ENCODE results near the gene BIVM.

Gene BIVM

DNA sequence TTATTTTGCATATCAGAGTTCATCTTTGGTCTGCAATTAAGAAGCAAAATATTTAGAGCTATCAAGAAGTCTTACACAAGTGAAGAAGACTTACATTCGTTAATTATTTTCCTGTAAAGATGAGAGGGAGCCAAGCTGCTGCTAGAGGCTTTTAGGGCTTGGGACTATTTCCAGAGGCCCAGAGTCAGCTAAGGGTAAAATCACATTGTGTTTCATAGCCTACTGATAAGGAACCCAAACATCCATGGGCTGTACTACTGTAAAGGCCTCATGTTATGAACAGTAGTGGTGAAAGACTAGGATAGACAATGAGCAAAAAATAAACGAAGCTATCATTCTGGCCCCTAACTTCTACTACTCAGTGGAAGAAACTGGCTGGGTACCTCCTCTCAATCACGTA, 14.4 kb upstream of the BIVM start:
- no peak for DNase-seq (ENCODE audit: low read depth, low spot score)

DNA sequence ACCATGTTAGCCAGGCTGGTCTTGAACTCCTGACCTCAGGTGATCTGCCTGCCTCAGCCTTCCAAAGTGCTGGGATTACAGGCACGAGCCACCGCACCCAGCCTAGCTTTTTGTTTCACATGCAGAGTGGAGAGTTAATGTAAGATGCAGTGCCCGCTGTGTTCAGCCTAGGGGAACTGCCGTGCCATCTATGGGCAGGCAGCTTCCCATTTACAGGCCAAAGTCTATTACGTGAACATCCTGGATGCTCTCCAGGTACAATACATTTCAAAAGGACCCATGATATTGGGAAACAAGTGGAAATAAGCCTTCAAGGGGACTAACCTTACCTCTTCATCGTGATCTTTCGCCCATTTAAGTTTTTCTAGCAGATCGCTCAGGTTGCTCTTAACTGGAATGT, 10.2 kb upstream of the BIVM start:
- no peak for DNase-seq (ENCODE audit: low read depth, low spot score)

DNA sequence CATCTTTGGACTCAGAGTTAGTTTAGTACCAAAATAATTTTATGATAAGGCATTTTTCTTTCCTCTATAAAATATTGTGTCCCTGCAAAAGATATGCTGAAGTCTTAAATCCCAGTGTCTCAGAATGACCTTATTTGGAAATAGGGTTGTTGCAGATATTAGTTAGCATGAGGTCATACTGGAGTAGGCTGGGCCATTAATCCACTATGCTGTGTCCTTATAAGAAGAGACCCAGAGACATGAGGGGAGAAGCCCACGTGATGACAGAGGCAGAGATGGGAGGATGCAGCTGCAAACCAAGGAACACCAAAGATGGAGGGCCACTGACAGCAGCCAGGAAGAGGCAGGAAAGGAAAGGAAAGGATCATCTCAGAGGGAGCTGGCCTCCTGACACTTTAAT, 6.5 kb upstream of the BIVM start:
- no peak for DNase-seq (ENCODE audit: low read depth, low spot score)

DNA sequence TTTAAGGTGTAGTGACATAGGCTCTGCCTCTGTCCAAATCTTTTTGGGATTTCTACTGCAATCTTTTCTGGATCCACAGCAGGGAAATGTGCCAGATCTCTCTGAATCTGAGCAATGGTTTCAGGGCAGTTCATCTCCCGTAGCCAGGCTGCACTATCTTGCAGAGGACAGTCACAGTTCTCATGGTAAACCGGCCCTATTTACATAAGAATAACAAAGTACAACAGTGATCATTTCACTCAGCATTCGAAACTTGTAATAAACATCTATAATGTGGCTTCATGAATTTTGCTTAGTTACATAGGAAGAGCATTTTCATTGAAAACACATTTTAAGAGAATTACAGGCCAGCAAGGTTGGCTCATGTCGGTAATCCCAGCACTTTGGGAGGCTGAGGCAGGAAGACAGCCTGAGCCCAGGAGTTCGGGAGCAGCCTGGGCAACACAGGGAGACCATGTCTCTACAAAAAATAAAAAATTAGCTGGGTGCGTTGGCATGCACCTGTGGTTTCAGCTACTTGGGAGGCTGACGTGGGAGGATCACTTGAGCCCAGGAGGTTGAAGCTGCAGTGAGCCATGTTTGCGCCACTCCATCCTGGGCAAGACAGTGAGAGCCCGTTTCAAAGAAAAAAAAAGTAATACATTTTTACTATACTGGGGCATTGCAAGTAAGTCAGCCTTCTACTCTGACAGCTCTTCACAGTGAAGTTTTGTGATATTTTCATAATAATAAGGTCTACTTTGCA, 5.1 kb upstream of the BIVM start:
- no peak for DNase-seq (ENCODE audit: low read depth, low spot score)

DNA sequence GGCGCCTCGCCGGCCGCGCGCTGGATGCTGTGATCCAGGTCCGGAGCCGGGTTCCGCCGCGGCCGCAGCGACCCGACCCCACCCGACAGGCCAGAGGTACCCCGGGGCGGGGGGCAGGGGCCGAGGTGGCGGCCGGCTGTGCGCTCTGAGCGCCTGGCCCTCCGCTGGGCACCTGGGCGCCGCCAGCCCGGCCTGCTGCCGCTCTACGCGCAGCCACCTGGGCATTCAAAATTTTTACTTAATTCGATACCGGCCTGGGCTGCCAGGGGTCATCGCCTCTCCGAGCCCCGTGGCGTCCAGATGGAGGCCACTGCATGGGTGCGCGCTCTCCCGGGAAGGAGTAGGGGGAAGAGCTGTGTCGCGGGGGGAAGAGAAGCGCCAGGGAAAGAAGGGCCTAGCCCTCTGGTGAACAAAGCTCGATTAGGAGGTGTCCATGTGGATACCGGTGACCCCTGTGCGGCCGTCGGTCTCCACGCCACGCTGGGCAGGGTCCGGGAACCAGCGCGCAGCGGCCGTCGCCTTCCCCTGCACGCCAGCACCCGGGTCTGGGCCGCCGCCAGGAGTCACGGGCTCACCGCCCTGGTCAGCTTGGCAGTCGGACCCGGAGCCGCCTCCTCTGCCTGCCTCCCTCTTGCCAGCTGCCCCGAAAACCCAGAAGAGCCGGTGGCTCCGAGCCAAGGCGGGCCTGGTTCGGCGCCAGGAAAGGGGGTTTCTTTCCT, 666 bp downstream of the BIVM start:
- no peak for DNase-seq (ENCODE audit: low read depth, low spot score)

DNA sequence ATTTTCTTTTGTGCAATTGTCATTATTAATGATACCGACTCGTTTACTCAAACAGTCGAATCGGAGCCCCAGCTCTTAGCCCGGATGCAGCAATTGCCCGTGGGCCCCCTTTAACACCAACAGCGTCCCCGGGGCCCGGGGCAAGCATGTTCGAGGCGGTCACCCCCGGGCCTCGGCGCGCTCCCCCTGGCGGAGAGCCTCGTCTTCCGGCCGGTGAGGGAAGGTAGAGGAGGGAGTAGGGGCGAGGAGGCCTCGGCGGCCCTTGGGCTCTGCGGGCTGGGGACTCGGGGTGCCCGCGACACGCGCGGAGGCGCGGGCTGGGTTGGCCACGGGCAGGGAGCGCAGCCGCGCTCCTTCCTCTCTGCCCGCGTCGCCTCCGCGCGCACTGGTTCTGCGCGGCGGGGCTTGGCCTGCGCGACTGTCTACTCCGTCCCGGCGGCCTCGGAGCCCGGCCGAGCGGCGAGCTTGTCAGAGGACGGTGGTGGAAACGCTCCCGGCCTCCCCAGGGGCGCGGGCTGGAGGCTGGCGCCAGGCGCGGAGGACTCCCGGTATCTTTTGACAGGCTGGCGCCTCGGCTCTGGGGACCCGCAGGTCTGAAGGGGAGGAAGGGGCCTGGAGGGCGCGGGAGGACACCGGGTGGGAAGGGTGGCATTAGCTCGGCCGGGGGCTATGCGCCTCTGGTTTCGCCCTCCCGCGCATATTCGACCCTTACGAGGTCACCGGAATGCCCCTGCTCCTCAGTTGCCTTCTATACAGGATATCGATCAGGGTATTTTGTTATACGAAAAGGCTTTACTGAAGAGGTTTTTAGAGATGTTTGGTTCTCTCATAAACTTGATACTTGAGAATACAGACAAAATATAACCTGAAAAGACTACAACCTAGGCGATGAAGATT, 1.5 kb downstream of the BIVM start:
- no peak for DNase-seq (ENCODE audit: low read depth, low spot score)

DNA sequence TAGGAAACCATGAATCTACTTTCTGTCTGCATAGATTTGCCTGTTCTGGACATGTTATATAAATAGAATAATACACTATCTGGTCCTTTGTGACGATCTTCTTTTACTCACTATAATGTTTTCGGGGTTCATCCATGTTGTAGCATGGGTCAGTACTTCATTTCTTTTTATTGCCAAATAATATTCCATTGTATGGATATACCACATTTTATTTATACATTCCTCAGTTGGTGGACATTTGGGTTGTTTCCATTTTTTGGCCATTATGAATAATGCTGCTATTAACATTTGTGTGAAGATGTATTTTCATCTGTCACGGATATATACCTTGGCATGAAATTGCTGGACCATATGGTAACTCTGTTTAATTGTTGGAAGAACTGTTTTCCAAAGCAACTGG, 6.8 kb downstream of the BIVM start:
- DNase-seq (ENCODE audit: low read depth, low spot score): no peak

DNA sequence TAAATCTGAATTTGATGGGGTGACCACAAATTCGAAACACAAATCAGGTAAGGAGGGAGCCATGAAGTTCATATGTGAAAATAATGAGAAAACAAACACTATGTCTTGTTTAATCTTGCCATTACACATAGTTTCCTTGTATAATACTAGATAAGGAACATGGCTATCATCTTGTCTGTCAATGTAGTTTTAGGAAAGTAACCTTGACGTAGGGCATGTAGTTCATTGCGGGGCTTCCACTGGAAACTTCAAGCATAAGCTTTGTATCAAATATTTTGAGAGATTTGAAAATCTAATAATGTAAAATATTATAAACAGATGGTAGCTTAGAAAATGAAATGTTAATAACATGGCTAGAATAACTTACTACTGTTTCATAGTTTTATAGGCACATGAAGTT, 8.8 kb downstream of the BIVM start:
- DNase-seq (ENCODE audit: low read depth, low spot score): no peak

DNA sequence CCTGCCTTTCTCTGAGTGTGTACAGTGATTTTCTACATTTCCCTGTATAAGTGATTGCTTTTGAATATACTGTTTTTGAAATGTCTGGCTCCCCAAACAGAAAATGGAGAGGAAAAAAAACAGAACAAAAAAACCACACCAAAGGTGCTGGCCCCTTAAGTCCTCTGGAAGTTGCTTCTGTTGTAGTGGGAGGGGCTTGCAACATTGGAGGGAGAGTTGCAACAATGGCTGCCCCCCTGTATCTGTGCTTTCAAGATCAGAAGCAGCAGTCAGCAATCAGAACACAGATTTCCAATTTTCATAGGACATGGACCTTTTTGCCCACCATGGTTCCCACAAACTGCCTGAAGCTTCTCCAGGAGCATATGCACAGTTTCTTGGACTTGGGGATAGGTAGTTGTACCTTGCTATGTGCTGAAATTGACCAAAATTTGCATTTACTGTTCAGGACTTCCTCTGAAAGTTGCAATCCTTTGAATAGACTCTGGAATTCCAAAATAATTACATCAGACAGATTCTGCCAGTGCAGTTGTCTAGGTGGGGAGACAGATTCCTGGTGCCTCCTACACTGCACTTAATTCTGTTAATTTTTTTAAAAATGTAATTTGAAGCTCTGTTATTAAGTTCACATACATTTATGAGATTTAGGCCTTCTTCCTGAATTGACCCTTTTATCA, 13.8 kb downstream of the BIVM start:
- DNase-seq (ENCODE audit: low read depth, low spot score): no peak

DNA sequence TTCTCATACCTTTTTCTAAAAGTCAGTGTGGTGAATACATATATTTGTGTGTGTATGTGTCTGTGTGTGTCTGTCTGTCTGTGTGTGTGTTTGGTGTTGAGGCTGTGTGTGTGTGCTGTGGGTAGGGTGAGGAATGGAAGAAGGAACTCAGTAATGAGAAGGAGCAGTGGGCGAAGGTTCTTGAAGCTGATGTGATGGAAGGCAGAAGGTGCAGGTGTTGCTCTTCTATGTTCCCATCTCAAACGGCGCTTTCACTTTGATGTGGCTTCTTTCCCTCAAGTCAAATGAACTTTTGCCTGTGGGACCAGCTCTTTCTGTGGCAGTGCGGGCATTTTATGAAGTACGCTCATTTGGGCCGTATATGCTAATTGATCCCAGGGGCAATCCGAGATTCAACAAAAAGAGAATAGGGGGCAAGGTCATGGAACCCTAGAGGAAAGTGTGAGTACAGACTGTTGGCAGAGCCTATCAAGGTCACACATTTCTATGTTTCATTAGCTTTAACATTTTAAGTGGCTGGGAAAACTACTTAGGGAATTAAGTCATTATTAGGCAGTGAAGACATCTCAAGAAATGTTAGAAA, 15.2 kb downstream of the BIVM start:
- DNase-seq (ENCODE audit: low read depth, low spot score): no peak

DNA sequence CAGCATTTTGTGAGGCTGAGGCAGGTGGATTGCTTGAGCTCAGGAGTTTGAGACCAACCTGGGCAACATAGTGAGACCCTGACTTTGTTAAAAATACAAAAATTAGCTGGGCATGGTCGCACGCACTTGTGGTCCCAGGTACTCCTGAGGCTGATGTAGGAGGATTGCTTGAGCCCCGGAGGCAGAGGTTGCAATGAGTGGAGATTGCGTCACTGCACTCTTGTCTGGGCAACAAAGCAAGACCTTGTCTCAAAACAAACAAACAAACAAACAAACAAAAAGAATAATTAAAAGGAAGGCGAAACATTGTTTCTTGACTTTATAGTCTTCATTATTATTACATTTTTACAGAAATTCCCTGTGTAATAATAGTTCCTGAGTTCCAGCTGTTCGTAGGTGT, 15.9 kb downstream of the BIVM start:
- DNase-seq (ENCODE audit: low read depth, low spot score): no peak

DNA sequence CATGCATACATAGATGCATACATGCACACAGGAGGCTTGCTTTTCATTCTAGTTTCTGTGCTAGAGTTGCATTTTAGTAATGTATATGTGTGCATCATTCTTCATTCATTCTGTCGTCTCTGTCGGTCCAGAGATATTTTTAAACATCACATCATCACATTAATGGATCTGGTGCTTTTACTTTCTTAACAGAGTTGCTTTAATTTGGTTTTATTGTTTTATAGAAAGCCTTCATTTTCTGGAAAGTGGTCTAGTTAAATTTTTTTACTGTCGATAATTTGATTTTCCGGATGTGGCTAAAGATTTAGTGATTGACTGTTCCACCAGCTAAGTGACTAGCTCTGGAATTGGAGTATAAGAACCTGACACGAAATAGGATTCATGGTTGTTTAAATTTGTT, 16.9 kb downstream of the BIVM start:
- DNase-seq (ENCODE audit: low read depth, low spot score): no peak

DNA sequence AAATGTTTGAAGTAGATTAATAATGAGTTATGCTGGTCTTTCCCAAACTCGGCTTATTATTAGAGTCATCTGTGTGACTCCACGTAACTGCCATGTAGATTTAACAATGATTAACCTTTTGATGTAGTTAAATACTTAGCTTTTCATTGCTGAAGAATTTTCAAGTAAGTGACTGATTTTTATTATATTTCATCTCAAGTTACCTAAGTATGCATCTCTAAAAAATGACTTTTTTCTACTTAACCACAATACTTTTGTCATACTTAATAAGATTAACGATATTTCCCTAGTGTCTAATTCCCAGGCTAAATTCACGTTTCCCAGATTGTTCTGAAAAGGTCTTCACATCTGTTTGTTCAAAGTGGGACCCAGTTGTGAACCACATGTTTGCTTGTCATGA, 17.8 kb downstream of the BIVM start:
- DNase-seq (ENCODE audit: low read depth, low spot score): no peak

DNA sequence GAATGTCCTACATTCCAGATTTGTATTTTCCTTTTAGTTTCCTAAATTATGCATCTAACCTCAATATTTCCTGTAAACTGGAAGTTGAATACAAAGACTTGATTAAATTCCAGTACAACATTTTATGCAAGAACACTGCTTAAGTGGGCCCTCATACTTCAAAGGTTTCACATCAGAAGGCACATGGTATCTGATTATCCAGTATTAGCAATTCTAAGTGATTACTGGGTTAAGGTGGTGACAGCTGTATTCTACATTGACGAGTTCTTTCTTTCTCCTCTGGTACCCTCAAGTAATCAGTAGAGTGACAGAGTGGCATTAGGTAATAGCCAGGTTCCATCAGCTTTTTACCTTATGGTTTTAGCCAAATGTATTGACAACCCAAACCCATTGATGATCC, 18.3 kb downstream of the BIVM start:
- no peak for DNase-seq (ENCODE audit: low read depth, low spot score)

DNA sequence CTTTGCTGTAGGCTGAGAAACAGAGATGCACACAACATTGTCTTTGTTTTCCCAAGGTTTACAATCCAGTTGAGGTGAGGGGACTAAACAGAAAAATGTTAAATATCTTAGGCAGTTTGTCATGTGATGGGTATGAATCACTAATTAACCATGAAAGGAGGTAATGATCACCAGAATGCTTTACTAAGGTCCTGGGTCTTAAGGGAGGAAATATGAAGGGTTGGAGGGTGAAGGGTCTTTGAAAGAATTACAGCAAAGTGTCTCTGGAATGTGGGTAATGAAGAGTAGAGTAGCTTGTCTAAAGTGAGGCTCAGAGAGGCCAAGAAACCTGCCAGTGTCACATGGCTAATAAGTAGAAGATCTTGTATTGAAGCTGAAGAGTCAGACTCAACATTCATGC, 19.0 kb downstream of the BIVM start:
- DNase-seq (ENCODE audit: low read depth, low spot score): no peak

DNA sequence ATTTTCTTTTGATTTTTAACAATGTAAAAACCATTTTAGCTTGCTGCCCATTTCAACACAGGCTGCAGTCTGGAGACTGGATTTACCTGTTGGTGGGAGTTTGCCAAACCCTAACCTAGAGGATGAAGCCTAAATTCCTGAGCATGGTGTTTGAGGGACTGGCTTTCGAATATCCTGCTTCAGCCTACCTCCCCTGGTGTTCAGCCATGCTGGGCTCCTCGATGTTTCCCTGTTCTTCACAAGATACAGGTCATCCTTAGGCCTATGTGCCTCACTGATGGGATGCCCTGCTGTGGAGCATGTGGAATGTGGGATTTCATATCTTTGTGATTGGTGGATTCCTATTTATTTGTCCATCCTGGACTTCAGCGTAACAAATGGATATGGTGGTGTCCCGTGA, 26.5 kb downstream of the BIVM start:
- no peak for DNase-seq (ENCODE audit: low read depth, low spot score)

DNA sequence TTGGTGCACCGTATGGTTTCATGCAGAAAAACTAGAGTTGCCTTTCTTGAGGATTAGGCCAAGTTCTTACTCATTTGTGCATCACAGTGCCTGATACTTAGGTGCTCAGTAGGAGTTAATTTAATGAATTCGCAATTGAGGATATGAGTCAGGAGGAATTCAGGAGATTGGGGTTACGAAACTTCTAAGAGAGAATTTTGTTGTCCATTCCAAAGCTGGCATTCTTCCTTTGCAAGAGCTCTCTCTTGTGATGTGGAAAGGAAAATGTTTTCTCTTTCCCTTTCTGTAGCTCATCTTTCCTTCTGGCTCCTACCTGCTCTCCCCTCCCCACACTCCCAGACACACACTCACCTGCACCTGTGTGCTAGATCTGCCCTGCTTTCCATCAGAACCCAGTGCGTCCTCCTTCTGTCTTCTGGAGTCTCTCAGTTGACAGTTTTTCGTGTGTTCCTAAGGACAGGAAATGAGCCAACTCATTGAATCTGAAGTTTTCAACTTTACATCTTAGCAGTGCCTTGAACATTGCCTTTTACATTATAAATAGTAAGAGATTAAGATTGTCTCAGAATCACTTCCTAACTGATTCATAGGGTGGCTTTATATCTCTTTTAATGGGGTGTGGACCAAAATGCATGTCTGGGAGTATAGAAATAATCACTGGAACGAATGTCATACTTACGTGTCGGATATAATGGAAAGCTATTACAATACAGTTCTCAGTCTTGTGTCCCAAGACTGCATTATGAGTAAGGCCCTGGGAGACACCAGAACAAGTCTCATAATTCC, 27.2 kb downstream of the BIVM start:
- DNase-seq (ENCODE audit: low read depth, low spot score): no peak

DNA sequence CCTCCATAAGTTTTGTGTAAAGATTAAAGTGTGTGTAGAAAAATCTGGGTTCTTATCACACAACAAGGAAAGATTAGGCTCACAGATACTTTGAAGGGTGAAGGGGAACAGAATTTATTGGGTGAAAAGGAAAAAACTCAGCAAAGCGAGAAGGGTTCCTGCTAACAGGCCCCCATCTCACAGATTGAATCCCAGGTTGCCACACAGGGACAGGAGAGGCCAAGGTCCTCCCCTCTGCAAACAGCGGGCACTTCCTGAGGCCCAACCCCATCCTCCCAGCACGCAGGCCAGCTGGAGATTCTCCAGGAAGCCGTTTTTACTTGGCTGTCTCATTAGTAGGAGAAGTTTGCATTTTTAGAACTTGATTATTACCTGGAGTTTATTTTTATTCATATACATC, 31.7 kb downstream of the BIVM start:
- DNase-seq (ENCODE audit: low read depth, low spot score): no peak

DNA sequence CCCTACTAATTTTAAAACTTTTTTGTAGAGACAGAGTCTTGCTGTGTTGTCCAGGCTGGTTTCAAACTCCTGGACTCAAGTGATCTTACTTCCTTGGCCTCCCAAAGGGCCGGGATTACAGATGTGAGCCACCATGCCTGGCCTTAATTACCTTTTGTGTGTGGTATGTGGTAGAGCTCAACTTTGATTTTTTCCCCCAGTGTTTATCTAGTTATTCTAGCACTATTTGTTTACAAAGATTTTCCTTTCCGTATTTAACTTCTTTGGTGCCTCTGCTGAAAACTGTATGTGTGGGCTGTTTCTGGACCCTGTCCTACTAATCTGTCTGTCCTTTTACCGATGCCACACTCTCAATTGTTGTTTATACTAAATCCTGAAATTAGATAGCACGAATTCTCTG, 37.6 kb downstream of the BIVM start:
- DNase-seq (ENCODE audit: low read depth, low spot score): no peak

DNA sequence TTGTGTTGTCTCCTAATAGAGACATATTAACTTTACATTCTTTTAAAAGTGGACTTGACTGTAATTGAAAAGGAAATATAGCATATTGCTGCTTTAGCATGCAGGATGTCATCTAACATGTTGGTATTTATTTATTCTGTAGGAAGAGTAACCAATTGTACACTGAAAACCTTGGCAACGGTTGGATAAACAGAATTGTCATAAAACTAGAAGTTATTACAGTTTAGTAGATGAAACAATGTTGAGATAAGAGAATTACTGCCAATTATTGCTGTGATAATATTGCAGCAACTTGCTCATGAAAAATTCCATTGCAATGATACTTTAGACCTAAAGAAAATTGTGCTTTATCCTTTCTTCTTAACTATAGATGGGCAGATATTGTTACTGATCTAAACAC, 39.4 kb downstream of the BIVM start:
- no peak for DNase-seq (ENCODE audit: low read depth, low spot score)

DNA sequence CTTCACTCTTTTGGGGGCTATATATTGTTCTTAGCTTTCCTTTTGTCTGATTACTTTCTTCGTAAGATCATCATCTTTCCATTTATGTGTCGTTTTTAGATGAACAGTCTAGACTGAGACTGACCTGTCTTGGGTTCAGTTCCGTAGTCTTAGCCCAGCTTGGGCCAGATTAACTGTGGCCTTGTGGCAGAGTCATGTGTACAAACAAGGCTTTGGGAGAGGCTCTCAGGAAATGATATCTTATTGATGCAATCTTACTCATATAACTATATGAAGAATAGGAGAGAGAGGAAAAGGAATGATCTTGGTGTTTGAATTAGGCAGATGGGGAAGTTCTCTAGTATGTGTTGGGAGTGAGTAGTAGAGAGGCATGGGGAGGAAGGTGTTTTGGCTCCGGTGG, 40.1 kb downstream of the BIVM start:
- DNase-seq (ENCODE audit: low read depth, low spot score): no peak

All from iPS DF 19.7 (cell line).